ENCODE data around the gene GPR150. TPM values are rescaled to one million over a fixed set of nuclear protein-coding genes. Genes with fewer than 3 reads are reported as not detected.

GPR150 gene
- total RNA-seq, 3 donors from 2014 or later, result 0.28 to 0.49 (median 0.41) TPM

Other genes with a start within 250 kb of the GPR150 start
- not detected for gene FAM81B, start 228.7 kb upstream of the GPR150 start, total RNA-seq
- gene SKIC3, start 65.1 kb upstream of the GPR150 start, total RNA-seq, result 10 to 100 TPM; 49.6 to 73.6 (median 51.5) TPM
- gene ARSK, start 65.0 kb upstream of the GPR150 start, total RNA-seq, result 1 to 10 TPM; 1.7 to 6.0 (median 2.3) TPM
- 1 to 10 TPM in 2 of 3 donors, under 1 TPM in 1; 0.31 to 2.5 (median 1.4) TPM for gene RFESD, start 26.7 kb downstream of the GPR150 start, total RNA-seq
- gene SPATA9, start 62.9 kb downstream of the GPR150 start, total RNA-seq, result 1 to 10 TPM in 1 of 3 donors, under 1 TPM in 2; 0.38 to 1.2 (median 0.39) TPM
- gene RHOBTB3, start 111.2 kb downstream of the GPR150 start, total RNA-seq, result 10 to 100 TPM; 56.5 to 85.2 (median 60.4) TPM
- 10 to 100 TPM; 40.6 to 90.5 (median 65.5) TPM for gene GLRX, start 202.6 kb downstream of the GPR150 start, total RNA-seq